Epithelial cell of prostate (primary cell): ENCODE results near the gene CPED1.

Experiments
- DNase-seq: peaks from one replicate; pipeline ENCODE4 v3.0.0-alpha.2; 2011; ENCODE audit warnings: low read depth, low spot score
- H3K27ac ChIP-seq: fragments of 450-650 bp; 2 replicates; pipeline ENCODE4 v1.5.1; 2017; ENCODE audit warnings: mild to moderate bottlenecking

Gene CPED1

DNA sequence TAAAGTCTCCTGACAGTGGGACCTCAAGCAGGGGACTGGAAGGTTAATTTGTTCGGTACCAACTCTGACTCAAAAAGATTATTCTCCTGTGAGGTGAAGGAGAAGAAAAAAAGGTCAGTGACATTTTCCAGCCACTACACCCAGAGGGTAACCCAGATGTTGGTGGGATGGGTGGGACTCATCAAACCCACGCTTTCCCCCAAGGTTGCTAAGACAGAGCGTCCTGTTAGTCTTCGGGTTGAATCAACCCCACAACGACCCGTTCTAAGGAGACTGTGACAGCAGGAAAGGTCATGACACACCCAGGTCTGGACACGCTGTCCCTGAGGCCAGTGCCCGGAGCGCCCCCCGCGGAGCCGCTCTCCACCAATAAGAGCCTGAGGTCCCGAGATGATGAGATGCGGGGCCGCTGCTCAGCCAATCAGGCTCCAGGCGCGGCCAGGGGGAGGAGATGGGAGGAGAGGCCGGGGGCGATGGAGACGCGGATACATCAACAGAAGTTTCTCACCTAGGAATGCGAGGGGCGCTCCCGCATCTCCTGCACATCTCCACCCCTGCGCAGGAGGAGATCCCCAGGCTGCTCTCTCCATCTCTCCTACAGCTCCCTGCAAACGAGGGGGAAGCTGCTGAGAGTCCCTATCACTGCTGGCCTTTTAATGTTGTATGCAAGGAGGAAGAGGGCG is 340.1 kb downstream of the CPED1 start, which contains the start of gene WNT16:
TSS of gene WNT16 (plus strand) at position 493 of the 683 bp plus-strand sequence. CDS start 293 bp downstream, outside the sequence.
- H3K27ac ChIP-seq: no peak within 1 kb of the TSS
- no peak for DNase-seq

GRCh38 chr7:121329191-121330052 is 340.9 kb downstream of the CPED1 start:
- H3K27ac ChIP-seq: no peak overlapping the region
- DNase-seq: no peak

GRCh38 chr7:121330053-121330833 is 341.7 kb downstream of the CPED1 start:
- no peak for DNase-seq
- no peak overlapping the region for H3K27ac ChIP-seq

DNA sequence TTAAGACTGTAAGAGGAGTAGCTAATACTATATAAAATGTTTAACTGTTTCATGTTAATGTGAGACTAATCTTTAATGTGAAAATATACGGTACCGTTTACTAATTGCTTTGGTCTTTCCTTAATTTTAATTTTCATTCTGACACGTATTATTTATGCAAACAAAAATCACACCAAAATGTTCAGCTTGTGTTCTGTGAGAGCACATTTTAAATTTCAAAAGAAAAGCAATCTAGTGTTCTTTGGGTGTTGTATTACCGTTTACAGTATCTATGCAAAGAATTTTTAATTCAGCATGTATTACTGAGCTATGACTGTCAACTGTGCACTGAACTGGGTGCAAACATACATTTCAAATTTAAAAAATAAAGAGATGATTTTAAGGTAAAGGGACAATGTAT is 342.5 kb downstream of the CPED1 start:
- no peak for DNase-seq
- H3K27ac ChIP-seq: no peak overlapping the region

GRCh38 chr7:121331574-121331973 is 343.1 kb downstream of the CPED1 start:
- H3K27ac ChIP-seq: no peak overlapping the region
- no peak for DNase-seq

GRCh38 chr7:121334376-121334775 is 345.9 kb downstream of the CPED1 start:
- no peak for DNase-seq
- H3K27ac ChIP-seq: no peak overlapping the region

- DNase-seq: no peak
These were observed 346.6 kb downstream of the CPED1 start for GRCh38 chr7:121334875-121335648.

GRCh38 chr7:121336579-121336978 is 348.1 kb downstream of the CPED1 start:
- no peak for DNase-seq
- H3K27ac ChIP-seq: no peak overlapping the region

More at GRCh38 chr7:121334875-121335648, 346.6 kb downstream of the CPED1 start:
- H3K27ac ChIP-seq: no peak overlapping the region

DNA sequence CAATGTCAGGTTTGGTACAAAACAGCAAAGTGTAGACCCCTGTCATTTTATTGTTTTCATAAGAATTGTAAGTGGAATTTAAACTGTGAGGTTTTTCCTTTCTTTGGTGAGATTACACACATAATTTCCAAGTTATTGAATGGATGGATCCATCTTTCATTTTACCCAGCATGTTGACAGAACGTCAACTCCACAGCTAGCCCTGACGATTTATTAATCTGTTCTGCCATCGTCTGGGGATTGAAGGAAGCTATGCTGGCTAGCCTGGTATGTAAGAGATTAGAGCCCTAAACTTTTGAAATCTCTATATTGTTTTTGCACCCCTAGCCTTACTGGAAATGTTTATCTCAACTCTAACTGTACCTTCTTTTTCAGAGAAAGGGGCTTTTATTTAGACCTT is 348.9 kb downstream of the CPED1 start:
- H3K27ac ChIP-seq: no peak overlapping the region
- DNase-seq: no peak

DNA sequence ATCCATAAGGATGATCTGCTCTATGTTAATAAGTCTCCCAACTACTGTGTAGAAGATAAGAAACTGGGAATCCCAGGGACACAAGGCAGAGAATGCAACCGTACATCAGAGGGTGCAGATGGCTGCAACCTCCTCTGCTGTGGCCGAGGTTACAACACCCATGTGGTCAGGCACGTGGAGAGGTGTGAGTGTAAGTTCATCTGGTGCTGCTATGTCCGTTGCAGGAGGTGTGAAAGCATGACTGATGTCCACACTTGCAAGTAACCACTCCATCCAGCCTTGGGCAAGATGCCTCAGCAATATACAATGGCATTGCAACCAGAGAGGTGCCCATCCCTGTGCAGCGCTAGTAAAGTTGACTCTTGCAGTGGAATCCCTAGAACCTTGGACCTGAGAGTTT is 350.6 kb downstream of the CPED1 start:
- no peak overlapping the region for H3K27ac ChIP-seq
- DNase-seq: no peak

DNA sequence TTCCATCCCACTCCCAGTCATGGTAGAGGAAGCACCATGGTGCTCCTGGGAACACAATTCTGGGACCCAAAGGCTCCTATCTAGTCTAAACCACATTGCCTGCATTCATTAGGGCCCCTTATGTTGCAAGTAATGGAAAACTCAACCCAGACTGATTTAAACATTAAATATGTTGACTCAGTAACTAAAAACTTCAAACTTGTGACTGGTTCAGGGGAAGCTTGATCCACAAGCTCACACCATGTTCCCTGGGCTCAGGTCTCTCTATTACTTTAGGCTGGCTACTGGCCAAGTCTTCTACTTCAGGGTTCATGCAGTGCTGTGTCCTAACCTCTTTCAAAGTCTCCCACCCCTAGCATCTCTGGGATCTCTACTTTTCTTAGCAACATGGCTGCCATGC is 353.4 kb downstream of the CPED1 start:
- no peak overlapping the region for H3K27ac ChIP-seq
- no peak for DNase-seq

GRCh38 chr7:121342631-121343030 is 354.1 kb downstream of the CPED1 start:
- no peak overlapping the region for H3K27ac ChIP-seq
- DNase-seq: no peak

GRCh38 chr7:121343302-121343701 is 354.8 kb downstream of the CPED1 start:
- H3K27ac ChIP-seq: no peak overlapping the region
- no peak for DNase-seq

DNA sequence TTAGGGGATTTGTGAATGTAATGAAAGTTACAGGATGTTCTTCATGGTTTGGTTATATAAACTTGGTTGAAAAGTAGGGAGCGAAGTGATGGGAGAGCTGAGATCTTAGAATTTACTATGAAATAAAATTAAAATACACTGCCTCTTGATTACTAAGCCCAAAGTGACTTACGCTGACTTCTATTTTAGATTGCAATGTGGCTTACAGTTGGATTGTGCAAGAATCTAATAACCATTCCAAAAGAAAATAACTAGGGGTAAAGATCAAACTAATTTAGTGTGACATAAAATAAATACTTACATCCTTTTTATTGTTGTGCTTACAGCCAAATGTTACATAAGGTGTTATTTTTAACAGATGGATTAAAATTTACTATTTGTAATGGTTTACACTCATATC is 355.6 kb downstream of the CPED1 start:
- H3K27ac ChIP-seq: no peak overlapping the region
- no peak for DNase-seq

GRCh38 chr7:121344497-121344896 is 356.0 kb downstream of the CPED1 start:
- DNase-seq: no peak

More at GRCh38 chr7:121344497-121344896, 356.0 kb downstream of the CPED1 start:
- no peak overlapping the region for H3K27ac ChIP-seq
